ENCODE results near the gene EYS. TPM values are rescaled to one million over a fixed set of nuclear protein-coding genes. Genes with fewer than 3 reads are reported as not detected.

EYS gene
- total RNA-seq, 1 experiment from 2014 or later: not detected

- no peaks in the 10 kb centered on the region for H3K27me3 ChIP-seq (ENCODE audit: insufficient read depth, low read length)
- H4K20me1 ChIP-seq (ENCODE audit: insufficient read depth): no peaks in the 10 kb centered on the region
- no TSS peak for BruUV-seq (replicated peaks)
- ChIA-PET POLR2A (no interaction called here), CTCF (no interaction called here), RAD21 (ENCODE audit: low non-redundant PET in 1 of 2, low total read pairs in 2 of 2, uncharacterized antibody in 2 of 2, unreplicated experiment in 2 of 2) (no interaction called here)
- H3K4me2 ChIP-seq (ENCODE audit: low read length): no peak overlapping the region
- peaks cover 11 to 22% of the 10 kb centered on the region in 2 experiments; a peak in 2 of 4 replicates for H3K9me3 ChIP-seq (ENCODE audit: control insufficient read depth in 1 of 2, insufficient read depth in 1 of 2, low read depth in 1 of 2, low read length in 2 of 2)
- no peak for DNase-seq (ENCODE audit: low read depth, low spot score)
- H3K9me2 ChIP-seq (ENCODE audit: insufficient read depth): no peaks in the 10 kb centered on the region
- H2AFZ ChIP-seq (ENCODE audit: low read depth, low read length, poor library complexity, severe bottlenecking): no peak overlapping the region
- no peak overlapping the region for H3K4me3 ChIP-seq (replicated peaks in 1 of 2; ENCODE audit: low read depth in 1 of 2, low read length in 2 of 2)
- no peak overlapping the region for H3K27ac ChIP-seq (ENCODE audit: low read depth, low read length)
- TF ChIP-seq ELF1 (IDR thresholded peaks at IDR 0.05; ENCODE audit: borderline replicate concordance, low read depth): no peak
- TF ChIP-seq SP1 (IDR thresholded peaks at IDR 0.05; ENCODE audit: low read depth): no peak
- no peak for TF ChIP-seq TCF7L2 (IDR thresholded peaks at IDR 0.05; ENCODE audit: borderline replicate concordance, extremely low read depth, insufficient read depth, insufficient read length)
- TF ChIP-seq CEBPB (IDR thresholded peaks at IDR 0.05; ENCODE audit: low read depth): no peak
- no peak for TF ChIP-seq POLR2AphosphoS5 (IDR thresholded peaks at IDR 0.05; ENCODE audit: low read depth, low read length)
- TF ChIP-seq CTCF (IDR thresholded peaks at IDR 0.05 in 2 of 3, conservative IDR thresholded peaks at IDR 0.05 in 1 of 3; ENCODE audit: borderline replicate concordance in 1 of 3, insufficient read depth in 1 of 3, low read depth in 2 of 3, low read length in 2 of 3): no peak
- no peak for TF ChIP-seq FOSL1 (IDR thresholded peaks at IDR 0.05; ENCODE audit: low read depth)
- no peak for TF ChIP-seq YY1 (IDR thresholded peaks at IDR 0.05; ENCODE audit: extremely low read depth, insufficient replicate concordance, low read depth, low read length)
- TF ChIP-seq ATF3 (IDR thresholded peaks at IDR 0.05): no peak
- no peak for TF ChIP-seq ZFX (IDR thresholded peaks at IDR 0.05)
- TF ChIP-seq REST (IDR thresholded peaks at IDR 0.05; ENCODE audit: low read depth): no peak
- no peaks in the 10 kb centered on the region; a peak in 1 of 4 replicates for H3K36me3 ChIP-seq (ENCODE audit: control insufficient read depth in 1 of 2, insufficient read depth in 2 of 2, low read length in 2 of 2)
- no peak overlapping the region for H3K9ac ChIP-seq (ENCODE audit: low read length)
- no peaks in the 10 kb centered on the region for H3K4me1 ChIP-seq (ENCODE audit: control insufficient read depth in 1 of 2, insufficient read depth in 2 of 2, low read length in 2 of 2)
- H3K79me2 ChIP-seq (ENCODE audit: insufficient read depth, low read length): no peaks in the 10 kb centered on the region
- intact Hi-C loops (cut with micrococcal nuclease): no loop called here
- no peak for ATAC-seq
Measured at GRCh38 chr6:65449926-65450325, 257.1 kb downstream of the EYS start.
